ENCODE results near the gene SEC31A. TPM values are rescaled to one million over a fixed set of nuclear protein-coding genes. Genes with fewer than 3 reads are reported as not detected.

The SEC31A gene
- total RNA-seq, 1 donor from 2014 or later, result 210 TPM

DNA sequence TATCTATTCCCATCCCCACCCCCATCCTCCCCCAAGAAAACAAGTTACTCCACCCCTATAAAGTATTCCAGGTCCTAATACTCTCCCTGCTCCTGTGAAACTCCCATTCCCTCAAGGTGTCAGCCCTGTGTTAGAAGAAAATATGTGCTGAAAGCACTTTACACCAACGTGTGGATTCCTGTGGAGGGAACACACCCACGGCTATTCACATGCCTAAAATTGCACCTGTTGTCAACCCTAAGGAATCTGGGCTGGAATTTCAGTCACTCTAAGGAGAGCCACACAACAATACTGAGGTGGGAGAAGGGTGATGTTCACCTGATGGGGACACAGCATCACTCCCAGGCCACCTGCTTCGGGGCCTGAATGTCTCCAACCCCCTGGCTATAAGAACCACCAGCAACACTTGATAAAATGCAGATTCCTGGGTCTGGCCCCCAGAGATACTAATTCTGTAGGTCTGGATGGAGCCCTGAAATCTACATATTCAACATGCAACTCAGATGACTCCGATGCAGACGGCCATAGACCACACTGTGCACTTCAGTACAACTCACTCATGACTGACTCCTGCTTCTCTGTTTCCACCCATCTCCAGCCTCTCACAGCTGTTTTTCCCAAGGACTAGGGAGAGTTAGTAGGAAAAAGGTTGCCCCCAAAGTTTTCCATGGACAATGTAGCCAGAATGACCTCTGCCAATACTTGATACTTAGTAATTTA, 108.2 kb downstream of the SEC31A start:
- H3K4me3 Mint-ChIP-seq, result no peak overlapping the region
- H3K27me3 ChIP-seq, result peaks cover 58% of the 10 kb centered on the region
- H3K27ac ChIP-seq, result no peak overlapping the region
- H3K9me3 ChIP-seq (ENCODE audit: low read depth), result no peaks in the 10 kb centered on the region
- H3K4me2 ChIP-seq, result no peak overlapping the region
- no peaks in the 10 kb centered on the region for H3K79me2 ChIP-seq (ENCODE audit: low read depth)
- no peak overlapping the region for H3K4me3 ChIP-seq
- TF ChIP-seq EZH2 (IDR thresholded peaks at IDR 0.05) (no peak), EZH2phosphoT487 (IDR thresholded peaks at IDR 0.05) (no peak)
- TF ChIP-seq, protein P1, sequence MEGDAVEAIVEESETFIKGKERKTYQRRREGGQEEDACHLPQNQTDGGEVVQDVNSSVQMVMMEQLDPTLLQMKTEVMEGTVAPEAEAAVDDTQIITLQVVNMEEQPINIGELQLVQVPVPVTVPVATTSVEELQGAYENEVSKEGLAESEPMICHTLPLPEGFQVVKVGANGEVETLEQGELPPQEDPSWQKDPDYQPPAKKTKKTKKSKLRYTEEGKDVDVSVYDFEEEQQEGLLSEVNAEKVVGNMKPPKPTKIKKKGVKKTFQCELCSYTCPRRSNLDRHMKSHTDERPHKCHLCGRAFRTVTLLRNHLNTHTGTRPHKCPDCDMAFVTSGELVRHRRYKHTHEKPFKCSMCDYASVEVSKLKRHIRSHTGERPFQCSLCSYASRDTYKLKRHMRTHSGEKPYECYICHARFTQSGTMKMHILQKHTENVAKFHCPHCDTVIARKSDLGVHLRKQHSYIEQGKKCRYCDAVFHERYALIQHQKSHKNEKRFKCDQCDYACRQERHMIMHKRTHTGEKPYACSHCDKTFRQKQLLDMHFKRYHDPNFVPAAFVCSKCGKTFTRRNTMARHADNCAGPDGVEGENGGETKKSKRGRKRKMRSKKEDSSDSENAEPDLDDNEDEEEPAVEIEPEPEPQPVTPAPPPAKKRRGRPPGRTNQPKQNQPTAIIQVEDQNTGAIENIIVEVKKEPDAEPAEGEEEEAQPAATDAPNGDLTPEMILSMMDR (IDR thresholded peaks at IDR 0.05), result no peak
- no peak overlapping the region for H3K27ac Mint-ChIP-seq
- H3K4me1 Mint-ChIP-seq, result peaks cover 53% of the 10 kb centered on the region
- H3K9ac ChIP-seq, result no peak overlapping the region
- H3K4me1 ChIP-seq, result peaks cover 48% of the 10 kb centered on the region
- no peak for DNase-seq (ENCODE audit: low spot score)
- no peaks in the 10 kb centered on the region for H3K36me3 ChIP-seq
- H2AFZ ChIP-seq (replicated peaks), result no peak overlapping the region
- no peaks in the 10 kb centered on the region for H3K9me3 Mint-ChIP-seq
- H3F3A ChIP-seq (ENCODE audit: low read depth), result peaks cover 54% of the 10 kb centered on the region
- H4K20me1 ChIP-seq (ENCODE audit: low read depth), result peaks cover 90% of the 10 kb centered on the region
- no peaks in the 10 kb centered on the region for H3K27me3 Mint-ChIP-seq (ENCODE audit: insufficient read depth, low read depth)
- H3K36me3 Mint-ChIP-seq, result peaks cover 5% of the 10 kb centered on the region

DNA sequence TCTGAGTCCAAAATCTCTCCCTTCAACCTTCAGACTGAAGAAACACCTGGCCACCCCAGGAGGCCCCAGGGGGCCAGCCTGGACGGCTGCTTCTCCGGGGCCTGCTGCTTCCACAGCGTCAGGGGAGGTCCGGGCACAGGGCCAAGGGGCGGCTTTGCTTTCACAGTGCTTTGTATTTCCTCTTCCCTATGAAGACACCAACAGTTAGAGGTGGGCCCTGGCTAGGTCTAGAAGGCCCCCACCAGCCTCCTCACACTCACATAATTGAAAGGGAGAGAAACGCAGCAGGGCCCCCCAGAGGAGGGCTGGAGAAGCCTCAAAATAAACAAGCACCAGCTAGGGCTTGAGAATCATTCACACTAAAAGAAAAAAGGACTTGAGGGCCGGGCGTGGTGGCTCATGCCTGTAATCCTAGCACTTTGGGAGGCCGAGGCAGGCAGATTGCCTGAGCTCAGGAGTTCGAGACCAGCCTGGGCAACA, 110.2 kb downstream of the SEC31A start:
- Histone ChIP-seq H3K27me3 (peaks cover 38% of the 10 kb centered on the region), H3K36me3 (no peaks in the 10 kb centered on the region), H3K79me2 (ENCODE audit: low read depth) (no peaks in the 10 kb centered on the region), H3K4me3 (no peak overlapping the region), H3K9ac (no peak overlapping the region), H3K4me1 (peaks cover 36% of the 10 kb centered on the region), H3F3A (ENCODE audit: low read depth) (peaks cover 34% of the 10 kb centered on the region), H3K4me2 (no peak overlapping the region), H4K20me1 (ENCODE audit: low read depth) (peaks cover 88% of the 10 kb centered on the region), H3K27ac (no peak overlapping the region), H2AFZ (replicated peaks) (no peak overlapping the region), H3K9me3 (ENCODE audit: low read depth) (no peaks in the 10 kb centered on the region)
- peaks cover 2% of the 10 kb centered on the region for H3K27me3 Mint-ChIP-seq (ENCODE audit: insufficient read depth, low read depth)
- no peak for TF ChIP-seq EZH2 (IDR thresholded peaks at IDR 0.05)
- TF ChIP-seq EZH2phosphoT487 (IDR thresholded peaks at IDR 0.05), result no peak
- no peak for DNase-seq (ENCODE audit: low spot score)
- H3K27ac Mint-ChIP-seq, result no peak overlapping the region
- H3K4me3 Mint-ChIP-seq, result no peak overlapping the region
- no peaks in the 10 kb centered on the region for H3K9me3 Mint-ChIP-seq
- H3K4me1 Mint-ChIP-seq, result peaks cover 49% of the 10 kb centered on the region
- H3K36me3 Mint-ChIP-seq, result peaks cover 5% of the 10 kb centered on the region

DNA sequence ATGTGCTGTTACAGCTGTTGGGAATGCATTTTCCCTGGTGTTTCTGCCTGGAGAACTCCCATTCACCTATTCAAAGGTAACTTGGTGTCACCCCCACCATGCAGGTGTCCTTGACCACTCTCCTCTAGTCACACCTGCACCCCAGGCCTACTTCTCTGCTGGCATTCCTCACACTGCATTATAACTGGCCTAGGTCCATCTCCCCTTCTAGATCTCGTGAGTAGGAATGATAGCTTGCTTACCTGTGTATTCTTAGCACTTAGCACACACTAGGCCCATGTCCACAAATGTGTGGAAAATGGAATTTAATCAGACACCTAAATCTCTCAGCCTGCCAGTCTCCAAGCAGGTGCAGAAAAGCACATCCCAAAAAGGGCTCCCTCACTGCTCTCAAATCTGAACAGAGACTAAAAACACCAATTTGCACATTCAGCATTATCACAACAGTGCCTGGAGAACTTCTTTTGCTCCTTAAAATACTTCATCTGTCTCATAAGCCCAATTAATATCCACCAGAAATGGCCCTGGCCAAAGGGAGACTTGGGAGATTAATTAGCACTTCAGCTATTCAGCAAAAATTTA, 110.7 kb downstream of the SEC31A start:
- Mint-ChIP-seq H3K27me3 (ENCODE audit: insufficient read depth, low read depth) (peaks cover 2% of the 10 kb centered on the region), H3K27ac (no peak overlapping the region), H3K9me3 (no peaks in the 10 kb centered on the region), H3K36me3 (peaks cover 5% of the 10 kb centered on the region), H3K4me3 (no peak overlapping the region), H3K4me1 (peaks cover 46% of the 10 kb centered on the region)
- H3K4me2 ChIP-seq, result no peak overlapping the region
- no peak overlapping the region for H3K4me3 ChIP-seq
- H3F3A ChIP-seq (ENCODE audit: low read depth), result peaks cover 28% of the 10 kb centered on the region
- DNase-seq (ENCODE audit: low spot score), result no peak
- no peaks in the 10 kb centered on the region for H3K79me2 ChIP-seq (ENCODE audit: low read depth)
- peaks cover 31% of the 10 kb centered on the region for H3K4me1 ChIP-seq
- H3K9ac ChIP-seq, result no peak overlapping the region
- H3K9me3 ChIP-seq (ENCODE audit: low read depth), result no peaks in the 10 kb centered on the region
- peaks cover 86% of the 10 kb centered on the region for H4K20me1 ChIP-seq (ENCODE audit: low read depth)
- H2AFZ ChIP-seq (replicated peaks), result no peak overlapping the region
- no peak for TF ChIP-seq EZH2phosphoT487 (IDR thresholded peaks at IDR 0.05)
- TF ChIP-seq, protein P1 (IDR thresholded peaks at IDR 0.05), result no peak
- TF ChIP-seq EZH2 (IDR thresholded peaks at IDR 0.05), result no peak
- H3K27ac ChIP-seq, result no peak overlapping the region
- H3K36me3 ChIP-seq, result no peaks in the 10 kb centered on the region
- peaks cover 33% of the 10 kb centered on the region for H3K27me3 ChIP-seq

DNA sequence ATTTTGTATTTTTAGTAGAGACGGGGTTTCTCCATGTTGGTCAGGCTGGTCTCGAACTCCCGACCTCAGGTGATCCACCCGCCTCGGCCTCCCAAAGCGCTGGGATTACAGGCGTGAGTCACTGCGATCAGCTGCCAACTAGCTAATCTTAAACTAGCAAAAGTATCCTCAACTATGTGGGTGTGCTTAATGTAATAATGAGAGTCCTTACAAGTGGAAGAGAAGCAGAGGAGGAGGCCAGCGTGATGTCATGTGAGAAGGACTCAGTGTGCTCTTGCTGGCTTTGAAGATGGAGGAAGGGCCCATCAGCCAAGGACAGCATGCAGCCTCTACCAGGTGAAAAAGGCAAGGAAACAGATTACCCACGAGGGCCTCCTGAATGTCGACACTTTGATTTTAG, 111.9 kb downstream of the SEC31A start:
- H3K27ac ChIP-seq, result no peak overlapping the region
- peaks cover 19% of the 10 kb centered on the region for H3F3A ChIP-seq (ENCODE audit: low read depth)
- TF ChIP-seq, protein P1 (IDR thresholded peaks at IDR 0.05), result no peak
- TF ChIP-seq EZH2 (IDR thresholded peaks at IDR 0.05) (no peak), EZH2phosphoT487 (IDR thresholded peaks at IDR 0.05) (no peak)
- no peaks in the 10 kb centered on the region for H3K9me3 ChIP-seq (ENCODE audit: low read depth)
- H3K79me2 ChIP-seq (ENCODE audit: low read depth), result no peaks in the 10 kb centered on the region
- no peak overlapping the region for H2AFZ ChIP-seq (replicated peaks)
- DNase-seq (ENCODE audit: low spot score), result no peak
- peaks cover 5% of the 10 kb centered on the region for H3K27me3 Mint-ChIP-seq (ENCODE audit: insufficient read depth, low read depth)
- peaks cover 46% of the 10 kb centered on the region for H3K4me1 Mint-ChIP-seq
- H3K4me2 ChIP-seq, result no peak overlapping the region
- peaks cover 30% of the 10 kb centered on the region for H3K4me1 ChIP-seq
- H3K36me3 Mint-ChIP-seq, result peaks cover 7% of the 10 kb centered on the region
- H3K9ac ChIP-seq, result no peak overlapping the region
- H3K27ac Mint-ChIP-seq, result no peak overlapping the region
- H3K36me3 ChIP-seq, result no peaks in the 10 kb centered on the region
- H3K9me3 Mint-ChIP-seq, result no peaks in the 10 kb centered on the region
- H3K4me3 Mint-ChIP-seq, result no peak overlapping the region
- H3K27me3 ChIP-seq, result peaks cover 20% of the 10 kb centered on the region
- H4K20me1 ChIP-seq (ENCODE audit: low read depth), result peaks cover 78% of the 10 kb centered on the region
- H3K4me3 ChIP-seq, result no peak overlapping the region

Measured in neural progenitor cell (in vitro differentiated cells).